Fibroblast of skin of scalp (primary cell): ENCODE measurements around the gene SHKBP1. TPM values are rescaled to one million over a fixed set of nuclear protein-coding genes. Genes with fewer than 3 reads are reported as not detected.
"Not testable (repeated sequence)": the region's sequence is repeated elsewhere in the genome, so short reads cannot be mapped to it uniquely, and the experiment has no call there.

Experiments
- DNase-seq: peaks from one replicate; pipeline ENCODE4 v3.0.0-alpha.2; 2013
- polyA plus RNA-seq, 2 experiments: library from polyadenylated mRNA; unstranded; fragments of 120-200 nt; gene quantifications; one replicate each; pipeline ENCODE4 v1.2.1, GENCODE V29; 2013; ENCODE audit not compliant: insufficient read length in 2 of 2

SHKBP1 gene, protein sequence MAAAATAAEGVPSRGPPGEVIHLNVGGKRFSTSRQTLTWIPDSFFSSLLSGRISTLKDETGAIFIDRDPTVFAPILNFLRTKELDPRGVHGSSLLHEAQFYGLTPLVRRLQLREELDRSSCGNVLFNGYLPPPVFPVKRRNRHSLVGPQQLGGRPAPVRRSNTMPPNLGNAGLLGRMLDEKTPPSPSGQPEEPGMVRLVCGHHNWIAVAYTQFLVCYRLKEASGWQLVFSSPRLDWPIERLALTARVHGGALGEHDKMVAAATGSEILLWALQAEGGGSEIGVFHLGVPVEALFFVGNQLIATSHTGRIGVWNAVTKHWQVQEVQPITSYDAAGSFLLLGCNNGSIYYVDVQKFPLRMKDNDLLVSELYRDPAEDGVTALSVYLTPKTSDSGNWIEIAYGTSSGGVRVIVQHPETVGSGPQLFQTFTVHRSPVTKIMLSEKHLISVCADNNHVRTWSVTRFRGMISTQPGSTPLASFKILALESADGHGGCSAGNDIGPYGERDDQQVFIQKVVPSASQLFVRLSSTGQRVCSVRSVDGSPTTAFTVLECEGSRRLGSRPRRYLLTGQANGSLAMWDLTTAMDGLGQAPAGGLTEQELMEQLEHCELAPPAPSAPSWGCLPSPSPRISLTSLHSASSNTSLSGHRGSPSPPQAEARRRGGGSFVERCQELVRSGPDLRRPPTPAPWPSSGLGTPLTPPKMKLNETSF
- 73.6 TPM for polyA plus RNA-seq (2013, experiment 1 of 2; ENCODE audit: insufficient read length)
- 75.6 TPM for polyA plus RNA-seq (2013, experiment 2 of 2; ENCODE audit: insufficient read length)

GRCh38 chr19:40576585-40577451 is at the start of gene SHKBP1:
TSS of gene SHKBP1 (plus strand) at chr19:40576873. CDS start at chr19:40576900, 27 bp downstream.
- peak; percentile 97 for DNase-seq

DNA sequence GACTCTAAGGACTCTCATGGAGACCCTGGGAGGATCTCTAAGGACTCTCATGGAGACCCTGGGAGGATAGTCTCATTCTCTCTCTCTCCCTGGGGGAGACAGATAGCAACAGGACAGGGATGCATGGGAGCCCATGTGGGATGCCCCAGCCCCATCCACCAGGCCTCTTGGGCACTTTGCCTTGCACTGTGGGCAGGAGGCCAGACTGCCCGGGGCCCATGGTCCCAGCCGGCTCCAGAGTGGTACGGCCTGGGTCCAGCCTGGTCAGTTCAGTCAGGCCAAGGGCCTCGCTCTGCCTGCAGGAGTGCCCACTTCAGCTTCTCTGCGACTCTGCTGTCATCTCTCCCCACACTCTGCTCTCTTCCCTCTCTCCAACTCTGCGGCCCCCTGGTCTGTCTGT is 48.6 kb upstream of the SHKBP1 start:
- DNase-seq, result no peak

DNA sequence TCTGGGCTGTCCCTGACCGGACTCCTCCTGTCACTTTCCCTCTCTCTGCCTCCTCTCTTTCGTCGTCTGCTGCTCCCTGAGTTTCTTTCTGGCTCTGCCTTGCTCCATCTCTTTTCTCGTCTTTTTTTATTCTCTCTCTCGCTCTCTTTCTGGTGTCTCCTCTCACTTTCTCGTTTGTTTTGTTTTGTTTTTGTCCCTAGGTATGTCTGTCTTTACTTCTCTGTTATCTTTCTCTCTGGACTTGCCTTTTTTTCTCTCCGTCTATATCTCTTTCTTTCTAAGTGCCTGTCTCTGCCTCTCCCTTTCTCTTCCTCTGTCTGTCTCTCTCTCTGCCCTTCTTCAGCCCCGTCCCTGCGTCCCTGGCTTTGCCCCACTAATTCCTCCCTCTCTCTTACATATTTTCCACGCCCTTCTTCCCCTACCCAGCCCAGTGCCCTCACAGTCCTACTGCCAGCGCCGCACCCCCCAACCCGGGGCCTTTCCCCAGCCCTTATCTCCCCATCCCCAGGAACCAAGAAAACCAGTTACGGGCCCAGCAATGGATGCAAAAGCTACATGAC is 48.1 kb upstream of the SHKBP1 start:
- no peak for DNase-seq

- DNase-seq, result peak; percentile 73
Observed at GRCh38 chr19:40529093-40529954, 47.3 kb upstream of the SHKBP1 start.

- no peak for DNase-seq
Observed at GRCh38 chr19:40530091-40530901, 46.4 kb upstream of the SHKBP1 start.

DNA sequence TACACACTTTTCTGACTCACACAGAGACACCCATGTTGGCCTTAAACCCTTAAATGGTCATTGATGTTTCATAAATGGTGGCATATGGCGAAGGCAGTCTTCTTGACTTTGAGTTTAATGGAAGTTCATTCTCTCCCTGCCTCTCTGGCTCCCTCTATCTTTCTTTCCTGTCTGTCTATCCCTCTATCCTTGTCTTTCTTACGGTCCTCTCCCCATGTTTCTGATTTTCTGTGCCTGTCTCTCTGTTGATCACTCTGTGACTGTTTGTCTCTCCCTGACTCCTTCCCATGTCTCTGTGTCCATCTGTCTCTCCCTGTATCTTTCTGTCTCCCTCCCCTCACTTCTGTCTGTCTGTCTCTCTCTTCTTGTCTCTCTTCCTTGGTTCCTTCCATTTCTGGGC is 43.2 kb upstream of the SHKBP1 start:
- DNase-seq, result no peak

DNA sequence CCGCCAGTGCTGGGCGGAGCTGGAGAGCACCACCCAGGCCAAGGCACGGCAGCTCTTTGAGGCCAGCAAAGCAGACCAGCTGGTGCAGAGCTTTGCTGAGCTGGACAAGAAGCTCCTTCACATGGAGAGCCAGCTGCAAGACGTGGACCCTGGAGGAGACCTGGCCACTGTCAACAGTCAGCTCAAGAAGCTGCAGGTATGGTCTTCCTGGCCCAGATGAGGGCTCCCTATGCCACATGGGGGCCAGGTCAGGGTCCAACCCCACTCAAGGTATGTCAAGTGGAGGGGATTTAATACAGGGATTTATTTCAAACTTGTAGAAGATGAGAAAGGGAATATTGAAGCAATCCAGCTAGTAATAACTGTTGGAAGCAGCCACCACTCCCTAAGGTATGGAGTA is 42.5 kb upstream of the SHKBP1 start:
- no peak for DNase-seq

- DNase-seq, result peak; percentile 22
Observed at GRCh38 chr19:40539070-40539469, 37.6 kb upstream of the SHKBP1 start.

GRCh38 chr19:40542202-40542859 is 34.3 kb upstream of the SHKBP1 start:
- peak; percentile 70 for DNase-seq

- DNase-seq, result no peak
Observed at GRCh38 chr19:40543029-40543597, 33.6 kb upstream of the SHKBP1 start.

DNA sequence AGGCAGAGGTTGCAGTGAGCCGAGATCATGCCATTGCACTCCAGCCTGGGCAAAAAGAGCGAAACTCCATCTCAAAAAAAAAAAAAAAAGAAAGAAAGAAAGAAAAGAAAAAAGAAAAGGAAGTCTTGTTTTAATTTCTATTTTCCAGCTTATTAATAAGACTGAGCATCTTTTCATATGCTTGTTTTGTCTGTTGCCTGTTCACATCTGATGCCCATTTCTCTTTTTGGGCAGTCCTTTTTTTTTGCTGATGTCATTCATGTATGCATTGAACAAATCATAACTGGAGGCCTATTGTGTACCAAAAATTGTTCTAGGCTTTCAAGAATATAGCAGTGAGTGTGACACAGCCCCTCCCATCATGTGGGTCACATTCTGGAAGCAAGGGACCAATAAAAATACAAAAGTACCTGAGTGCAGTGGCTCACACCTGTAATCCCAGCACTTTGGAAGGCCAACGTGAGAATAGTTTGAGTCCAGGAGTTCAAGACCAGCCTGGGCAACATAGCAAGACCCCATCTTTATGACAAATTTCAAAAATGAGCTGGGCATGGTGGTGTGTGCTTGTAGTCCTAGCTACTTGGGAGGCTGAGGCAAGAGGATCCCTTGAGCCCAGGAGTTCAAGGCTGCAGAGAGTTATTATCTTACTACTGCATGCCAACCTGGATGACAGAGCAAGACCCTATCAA is 30.4 kb upstream of the SHKBP1 start:
- not testable (repeated sequence) for DNase-seq

- not testable (repeated sequence) for DNase-seq
Observed at GRCh38 chr19:40547190-40547589, 29.5 kb upstream of the SHKBP1 start.

GRCh38 chr19:40547836-40548235 is 28.8 kb upstream of the SHKBP1 start:
- DNase-seq, result no peak

GRCh38 chr19:40549007-40549708 is 27.5 kb upstream of the SHKBP1 start:
- peak; percentile 37 for DNase-seq

DNA sequence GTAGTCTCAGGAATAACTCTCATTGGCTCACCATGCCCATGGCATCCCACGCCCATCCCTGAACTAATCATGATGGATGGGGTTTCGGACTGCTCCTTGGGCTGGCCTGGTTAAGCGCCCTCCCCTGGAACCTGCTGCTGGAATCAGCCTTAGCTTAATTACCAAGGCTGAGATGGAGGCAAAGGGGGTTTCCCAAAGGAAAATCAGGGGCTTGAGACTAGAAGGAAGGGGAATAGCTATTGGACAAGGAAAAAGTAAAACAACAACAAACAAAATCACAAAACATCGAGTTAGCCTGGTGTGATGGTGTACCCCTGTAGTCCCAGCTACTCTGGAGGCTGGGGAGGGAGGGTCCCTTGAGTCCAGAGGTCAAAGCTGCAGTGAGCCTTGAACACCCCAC is 25.7 kb upstream of the SHKBP1 start:
- DNase-seq, result no peak

DNA sequence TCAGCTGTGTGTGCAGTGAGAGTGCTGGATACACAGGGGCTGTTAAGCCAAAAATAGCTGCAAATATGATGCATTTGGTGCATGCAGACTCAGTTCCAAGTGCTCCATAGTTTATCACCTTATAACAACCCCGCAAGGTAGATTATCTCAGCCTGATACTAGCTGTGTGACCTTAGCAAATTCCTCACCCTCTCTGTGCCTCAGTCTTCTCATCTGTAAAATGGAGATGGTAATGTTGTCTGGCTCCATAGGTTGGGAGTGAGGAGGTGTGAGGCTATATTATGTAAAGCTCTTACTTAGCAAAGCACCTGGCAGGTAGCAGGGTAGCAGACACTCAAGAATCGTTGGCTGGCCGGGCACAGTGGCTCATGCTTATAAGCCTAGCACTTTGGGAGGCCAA is 23.8 kb upstream of the SHKBP1 start:
- DNase-seq, result no peak

- DNase-seq, result no peak
Observed at GRCh38 chr19:40553885-40554857, 22.5 kb upstream of the SHKBP1 start.
